Activated B cell treated with CpG ODN at 0.5 μM for 24 hours (primary cell): ENCODE measurements around the gene TNFRSF1A. TPM values are rescaled to one million over a fixed set of nuclear protein-coding genes. Genes with fewer than 3 reads are reported as not detected.

Experiments
- ATAC-seq: fragments of 200-7000 bp; cut with Tn5 transposase; one replicate; pipeline ENCODE4 v1.10.0; 2021; ENCODE audit warnings: low read depth, mild to moderate bottlenecking, moderate library complexity
- CTCF ChIA-PET: fragments of 350-600 bp; sonication (Branson Sonifier 250); formaldehyde crosslinking; loops from one replicate; lab custom pipeline; 2021; ENCODE audit warnings: antibody characterized with exemption; lab: Charles Lee
- POLR2A ChIA-PET: fragments of 350-600 bp; sonication (Branson Sonifier 250); formaldehyde crosslinking; loops from one replicate; lab custom pipeline; 2021; ENCODE audit warnings: antibody characterized with exemption; lab: Charles Lee
- DNase-seq: peaks from one replicate; pipeline ENCODE4 v3.0.0; 2022
- H3K27ac Mint-ChIP-seq: one replicate; pipeline ENCODE4 v1.8.0; 2020; ENCODE audit warnings: mixed read lengths
- H3K27me3 Mint-ChIP-seq: one replicate; pipeline ENCODE4 v1.8.0; 2021; ENCODE audit warnings: mixed read lengths
- H3K36me3 Mint-ChIP-seq: one replicate; pipeline ENCODE4 v1.8.0; 2021; ENCODE audit warnings: low read depth, mixed read lengths
- H3K4me1 Mint-ChIP-seq: one replicate; pipeline ENCODE4 v1.8.0; 2021; ENCODE audit warnings: mixed read lengths
- H3K4me3 Mint-ChIP-seq: one replicate; pipeline ENCODE4 v1.8.0; 2020; ENCODE audit warnings: mild to moderate bottlenecking, mixed read lengths
- H3K9me3 Mint-ChIP-seq: one replicate; pipeline ENCODE4 v1.8.0; 2020; ENCODE audit warnings: mixed read lengths
- intact Hi-C: fragments of 100-400 bp; cut with micrococcal nuclease; formaldehyde crosslinking; loops from one replicate; pipeline ENCODE4 v1.15.1; 2024
- total RNA-seq: library from RNA; stranded (reverse); gene quantifications from 2 replicates; pipeline ENCODE4 v1.2.3, GENCODE V29; 2022
- TF ChIP-seq, protein P1 (sequence below): fragments of 200-600 bp; IDR thresholded peaks from one replicate; pipeline ENCODE4 v1.8.0; 2022; ENCODE audit warnings: antibody characterized with exemption, mild to moderate bottlenecking

Gene TNFRSF1A
- total RNA-seq, 1 donor from 2014 or later = not detected

DNA sequence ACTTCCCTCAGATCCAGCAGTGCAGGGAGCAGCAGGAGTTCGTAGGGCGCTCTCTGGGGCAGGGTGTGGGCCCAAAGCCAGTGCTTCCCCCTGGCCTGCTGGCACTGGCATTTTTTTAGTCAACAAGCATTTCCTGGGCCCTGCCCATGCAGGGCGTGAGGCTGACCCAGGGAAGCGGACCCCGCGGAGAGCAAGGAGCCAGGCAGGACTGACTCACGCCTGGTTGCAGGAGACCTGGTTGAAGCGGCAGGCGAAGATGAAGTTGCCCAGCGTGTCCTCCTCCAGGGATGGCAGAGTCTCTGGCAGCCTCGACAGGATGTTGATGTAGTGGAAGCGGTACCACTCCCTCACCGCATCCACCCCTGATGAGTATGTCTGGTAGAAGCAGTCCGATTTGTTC, 20.0 kb upstream of the TNFRSF1A start:
- Mint-ChIP-seq H3K27ac (no peak overlapping the region), H3K27me3 (peaks cover 44% of the 10 kb centered on the region), H3K36me3 (no peaks in the 10 kb centered on the region), H3K9me3 (peaks cover 1% of the 10 kb centered on the region), H3K4me1 (peaks cover 6% of the 10 kb centered on the region), H3K4me3 (no peak overlapping the region)
- intact Hi-C loops = no loop called here
- TF ChIP-seq, protein P1, sequence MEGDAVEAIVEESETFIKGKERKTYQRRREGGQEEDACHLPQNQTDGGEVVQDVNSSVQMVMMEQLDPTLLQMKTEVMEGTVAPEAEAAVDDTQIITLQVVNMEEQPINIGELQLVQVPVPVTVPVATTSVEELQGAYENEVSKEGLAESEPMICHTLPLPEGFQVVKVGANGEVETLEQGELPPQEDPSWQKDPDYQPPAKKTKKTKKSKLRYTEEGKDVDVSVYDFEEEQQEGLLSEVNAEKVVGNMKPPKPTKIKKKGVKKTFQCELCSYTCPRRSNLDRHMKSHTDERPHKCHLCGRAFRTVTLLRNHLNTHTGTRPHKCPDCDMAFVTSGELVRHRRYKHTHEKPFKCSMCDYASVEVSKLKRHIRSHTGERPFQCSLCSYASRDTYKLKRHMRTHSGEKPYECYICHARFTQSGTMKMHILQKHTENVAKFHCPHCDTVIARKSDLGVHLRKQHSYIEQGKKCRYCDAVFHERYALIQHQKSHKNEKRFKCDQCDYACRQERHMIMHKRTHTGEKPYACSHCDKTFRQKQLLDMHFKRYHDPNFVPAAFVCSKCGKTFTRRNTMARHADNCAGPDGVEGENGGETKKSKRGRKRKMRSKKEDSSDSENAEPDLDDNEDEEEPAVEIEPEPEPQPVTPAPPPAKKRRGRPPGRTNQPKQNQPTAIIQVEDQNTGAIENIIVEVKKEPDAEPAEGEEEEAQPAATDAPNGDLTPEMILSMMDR = no peak
- ATAC-seq (no peak), DNase-seq (no peak)
- POLR2A ChIA-PET = no interaction called here
- CTCF ChIA-PET = no interaction called here

DNA sequence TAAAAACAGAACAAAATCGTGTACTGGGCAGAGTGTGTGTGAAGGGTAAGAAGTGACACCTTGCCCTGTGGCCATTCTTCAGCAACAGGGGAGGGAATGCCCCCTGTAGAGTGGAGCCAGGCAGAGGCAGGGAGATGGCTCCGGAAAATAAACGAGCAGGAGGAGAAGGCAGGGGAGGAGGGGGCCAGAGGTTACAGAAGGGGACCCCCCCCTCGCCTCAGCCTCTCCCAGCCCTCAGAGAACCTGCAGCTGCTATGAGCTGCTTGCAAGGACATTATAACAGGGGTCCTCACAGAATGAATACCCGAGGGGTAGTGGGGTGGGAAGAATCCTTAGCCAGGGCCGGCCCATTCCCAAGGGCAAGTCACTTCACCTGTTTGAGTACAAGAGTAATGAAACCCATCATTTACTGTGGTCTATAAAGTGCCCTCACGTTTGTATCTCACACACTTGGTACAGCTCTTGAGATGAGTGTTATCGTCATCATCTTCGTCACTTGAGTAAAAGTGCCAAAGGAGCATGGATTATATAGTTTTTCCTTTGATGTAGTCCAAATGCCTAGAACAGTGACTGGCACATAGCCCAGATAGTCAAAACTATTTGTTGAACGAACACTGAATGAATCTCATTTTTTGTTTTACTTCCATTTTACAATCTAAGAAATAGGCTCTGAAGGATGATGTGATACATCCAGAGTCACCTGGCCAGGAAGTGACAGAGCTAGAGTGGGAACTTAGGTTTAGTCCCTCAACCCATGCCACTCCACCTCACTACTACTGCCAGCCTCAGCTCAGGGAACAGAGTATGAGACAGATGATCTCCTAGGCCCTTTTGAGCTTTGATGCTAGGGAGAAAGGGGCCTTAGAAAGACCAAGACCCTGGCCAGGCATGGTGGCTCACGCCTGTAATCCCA, 19.0 kb upstream of the TNFRSF1A start:
- Mint-ChIP-seq H3K9me3 (peaks cover 1% of the 10 kb centered on the region), H3K36me3 (no peaks in the 10 kb centered on the region), H3K4me3 (no peak overlapping the region), H3K27me3 (peaks cover 54% of the 10 kb centered on the region), H3K27ac (no peak overlapping the region), H3K4me1 (peaks cover 6% of the 10 kb centered on the region)
- CTCF ChIA-PET = no interaction called here
- ATAC-seq = no peak
- DNase-seq = no peak
- POLR2A ChIA-PET = interaction anchor here (0.5 to 0.6 kb wide), 2 partner anchors 61 kb away, joined by 4 to 14 read pairs; no protein-coding TSS in a partner anchor
- TF ChIP-seq, protein P1 = no peak
- intact Hi-C loops = no loop called here

DNA sequence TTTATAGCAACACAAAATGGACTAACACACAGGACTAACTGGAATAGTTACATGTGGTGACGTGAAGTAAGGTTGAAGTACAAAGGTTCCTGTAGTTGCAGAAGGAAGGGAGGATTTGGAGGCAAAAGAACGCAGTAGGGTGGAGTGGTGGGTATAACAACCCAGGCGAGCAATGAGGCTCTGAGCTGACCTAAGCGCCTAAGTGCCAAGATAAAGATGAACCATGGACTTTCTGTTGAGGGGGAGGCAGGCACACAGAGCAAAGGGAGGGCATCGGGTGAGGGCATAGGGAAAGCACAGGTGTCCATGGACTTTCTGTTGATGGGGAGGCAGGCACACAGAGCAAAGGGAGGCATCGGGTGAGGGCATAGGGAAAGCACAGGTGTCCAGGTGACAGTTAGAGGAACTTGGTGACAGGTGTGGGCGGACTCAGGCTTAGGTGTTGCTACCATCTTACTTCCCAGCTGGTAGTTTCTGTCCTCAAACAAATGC, 18.2 kb upstream of the TNFRSF1A start:
- Mint-ChIP-seq H3K27me3 (peaks cover 58% of the 10 kb centered on the region), H3K27ac (no peak overlapping the region), H3K9me3 (no peaks in the 10 kb centered on the region), H3K4me1 (peaks cover 6% of the 10 kb centered on the region), H3K36me3 (no peaks in the 10 kb centered on the region), H3K4me3 (no peak overlapping the region)
- POLR2A ChIA-PET = interaction anchor here (0.5 to 0.6 kb wide), 2 partner anchors 61 kb away, joined by 4 to 14 read pairs; no protein-coding TSS in a partner anchor
- ATAC-seq = no peak
- CTCF ChIA-PET = no interaction called here
- no peak for DNase-seq
- TF ChIP-seq, protein P1 = no peak
- intact Hi-C loops = no loop called here

DNA sequence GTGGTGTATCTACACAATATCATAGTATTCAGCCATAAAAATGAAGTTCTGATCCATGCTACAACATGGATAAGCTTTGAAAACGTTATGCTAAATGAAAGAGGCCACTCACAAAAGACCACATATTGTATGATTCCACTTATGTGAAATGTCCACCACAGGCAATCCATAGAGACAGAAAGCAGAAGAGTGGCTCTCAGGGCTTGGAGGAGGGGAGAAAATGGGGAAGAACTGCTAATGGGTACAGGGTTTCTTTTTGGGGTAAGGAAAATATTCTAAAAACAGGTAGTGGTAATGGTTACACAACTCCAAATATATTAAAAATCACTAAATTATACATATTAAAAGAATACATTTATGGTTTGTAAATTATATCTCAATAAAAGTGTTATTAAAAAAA, 17.0 kb upstream of the TNFRSF1A start:
- ChIA-PET POLR2A (no interaction called here), CTCF (no interaction called here)
- TF ChIP-seq, protein P1 = no peak
- ATAC-seq (no peak), DNase-seq (no peak)
- H3K27me3 Mint-ChIP-seq = peaks cover 69% of the 10 kb centered on the region
- H3K4me3 Mint-ChIP-seq = no peak overlapping the region
- H3K27ac Mint-ChIP-seq = no peak overlapping the region
- peaks cover 5% of the 10 kb centered on the region for H3K4me1 Mint-ChIP-seq
- intact Hi-C loops = no loop called here
- H3K36me3 Mint-ChIP-seq = no peaks in the 10 kb centered on the region
- H3K9me3 Mint-ChIP-seq = no peaks in the 10 kb centered on the region

DNA sequence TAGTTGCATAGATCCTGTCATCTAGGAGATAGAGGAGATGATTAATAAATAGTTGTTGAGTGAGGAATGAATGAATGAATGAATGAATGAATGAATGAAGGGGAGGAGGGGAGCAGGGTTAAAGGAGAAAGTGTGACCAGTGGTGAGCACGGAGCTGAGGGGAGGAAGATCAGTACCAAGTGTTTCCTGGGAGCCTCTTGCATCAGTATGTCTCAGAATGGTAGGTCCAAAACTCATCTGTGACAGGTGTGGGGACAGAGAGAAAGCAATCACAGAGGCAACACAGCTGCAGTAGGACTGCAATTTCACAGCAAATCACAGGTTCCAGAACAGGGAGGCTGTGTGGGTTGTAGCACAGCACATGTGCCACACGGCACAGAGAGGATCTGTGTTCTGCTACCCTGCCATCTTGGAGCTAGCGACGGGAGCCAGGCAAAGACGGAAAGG, 14.5 kb upstream of the TNFRSF1A start:
- ATAC-seq (no peak), DNase-seq (no peak)
- peaks cover 69% of the 10 kb centered on the region for H3K27me3 Mint-ChIP-seq
- peaks cover 3% of the 10 kb centered on the region for H3K4me1 Mint-ChIP-seq
- TF ChIP-seq, protein P1 = no peak
- H3K36me3 Mint-ChIP-seq = no peaks in the 10 kb centered on the region
- intact Hi-C loops = no loop called here
- CTCF ChIA-PET = no interaction called here
- no peaks in the 10 kb centered on the region for H3K9me3 Mint-ChIP-seq
- no peak overlapping the region for H3K4me3 Mint-ChIP-seq
- no peak overlapping the region for H3K27ac Mint-ChIP-seq
- POLR2A ChIA-PET = no interaction called here
